Neuronal stem cell (in vitro differentiated cells): ENCODE measurements around the gene IDI2.

Experiments
- DNase-seq: peaks from one replicate; pipeline ENCODE4 v3.0.0-alpha.2; 2013; ENCODE audit warnings: low spot score
- H2AFZ ChIP-seq: one replicate; pipeline ENCODE4 v1.6.1; 2013; ENCODE audit warnings: mild to moderate bottlenecking, low read length, inconsistent platforms
- H2AK5ac ChIP-seq: 2 replicates; pipeline ENCODE4 v1.6.1; 2013; ENCODE audit warnings: low read depth, mild to moderate bottlenecking, inconsistent platforms, low read length, moderate library complexity, mixed read lengths
- H2BK120ac ChIP-seq: 2 replicates; pipeline ENCODE4 v1.6.1; 2013; ENCODE audit warnings: low read depth, mild to moderate bottlenecking, inconsistent platforms, low read length, moderate library complexity, mixed read lengths
- H2BK12ac ChIP-seq: one replicate; pipeline ENCODE4 v1.6.1; 2013; ENCODE audit warnings: low read length, inconsistent platforms
- H2BK15ac ChIP-seq: 2 replicates; pipeline ENCODE4 v1.6.1; 2013; ENCODE audit warnings: mild to moderate bottlenecking, low read length, inconsistent platforms, mixed read lengths
- H2BK5ac ChIP-seq: one replicate; pipeline ENCODE4 v1.6.1; 2013; ENCODE audit warnings: inconsistent platforms, mild to moderate bottlenecking, low read length, moderate library complexity
- H3K14ac ChIP-seq: one replicate; pipeline ENCODE4 v1.6.1; 2013; ENCODE audit warnings: low read length, inconsistent platforms
- H3K18ac ChIP-seq: 2 replicates; pipeline ENCODE4 v1.6.1; 2013; ENCODE audit warnings: low read length, inconsistent platforms
- H3K23ac ChIP-seq: 2 replicates; pipeline ENCODE4 v1.6.1; 2013; ENCODE audit warnings: low read depth, mild to moderate bottlenecking, mixed read lengths, low read length, inconsistent platforms; ENCODE audit not compliant: poor library complexity
- H3K27ac ChIP-seq: replicated peaks from 3 replicates; pipeline ENCODE4 v1.5.1; 2013; ENCODE audit warnings: low read length, inconsistent platforms
- H3K27me3 ChIP-seq, 3 experiments: 2 replicates each; pipeline ENCODE4 v1.6.1; 2013; ENCODE audit warnings: low read length in 3 of 3, mild to moderate bottlenecking in 2 of 3, inconsistent platforms in 1 of 3, low read depth in 1 of 3, mixed read lengths in 1 of 3, moderate library complexity in 1 of 3; ENCODE audit not compliant: control insufficient read depth in 3 of 3, insufficient read depth in 3 of 3
- H3K36me3 ChIP-seq, 2 donors: replicated peaks in 1 of 2; 2 replicates each; pipeline ENCODE4 v1.6.1; 2013; ENCODE audit warnings: low read length in 2 of 2; ENCODE audit not compliant: control insufficient read depth in 2 of 2, insufficient read depth in 2 of 2
- H3K4ac ChIP-seq: 2 replicates; pipeline ENCODE4 v1.6.1; 2013; ENCODE audit warnings: inconsistent platforms, mild to moderate bottlenecking, low read length, moderate library complexity
- H3K4me1 ChIP-seq, 2 donors: 1 replicate in 1 of 2; 2 replicates in 1 of 2; pipeline ENCODE4 v1.6.1; 2013; ENCODE audit warnings: low read length in 2 of 2, low read depth in 1 of 2; ENCODE audit not compliant: control insufficient read depth in 2 of 2, insufficient read depth in 1 of 2
- H3K4me2 ChIP-seq: one replicate; pipeline ENCODE4 v1.6.1; 2013; ENCODE audit warnings: mild to moderate bottlenecking, low read length, inconsistent platforms; ENCODE audit not compliant: insufficient read depth, poor library complexity, severe bottlenecking
- H3K4me3 ChIP-seq, 2 donors: 2 replicates each; pipeline ENCODE4 v1.5.1; 2013; ENCODE audit warnings: low read length in 2 of 2, mild to moderate bottlenecking in 2 of 2, inconsistent platforms in 1 of 2, moderate library complexity in 1 of 2
- H3K79me1 ChIP-seq: one replicate; pipeline ENCODE4 v1.6.1; 2013; ENCODE audit warnings: low read depth, mild to moderate bottlenecking, inconsistent platforms, low read length, moderate library complexity
- H3K9ac ChIP-seq: one replicate; pipeline ENCODE4 v1.6.1; 2013; ENCODE audit warnings: mild to moderate bottlenecking, low read depth, low read length, inconsistent platforms; ENCODE audit not compliant: poor library complexity
- H3K9me3 ChIP-seq, 2 donors: replicated peaks in 1 of 2; 2 replicates each; pipeline versions ENCODE3 to v1.6.1; 2013; ENCODE audit warnings: low read length in 2 of 2, mild to moderate bottlenecking in 2 of 2, inconsistent platforms in 1 of 2, low read depth in 1 of 2, mixed read lengths in 1 of 2, moderate library complexity in 1 of 2; ENCODE audit not compliant: control insufficient read depth in 2 of 2, insufficient read depth in 1 of 2
- H4K8ac ChIP-seq: one replicate; pipeline ENCODE4 v1.6.1; 2013; ENCODE audit warnings: low read depth, mild to moderate bottlenecking, inconsistent platforms, low read length, moderate library complexity
- H4K91ac ChIP-seq: one replicate; pipeline ENCODE4 v1.6.1; 2013; ENCODE audit warnings: low read length, low read depth, mild to moderate bottlenecking, inconsistent platforms; ENCODE audit not compliant: poor library complexity
- WGBS, 2 donors: extraction: QIAGEN DNeasy Blood & Tissue Kit; methylation state at CpG; one replicate each; pipeline ENCODE4 v1.1.7; 2013; ENCODE audit warnings: missing lambda C conversion rate in 2 of 2, mixed read lengths in 1 of 2; ENCODE audit not compliant: insufficient read length in 2 of 2, insufficient replicate concordance in 1 of 2; ENCODE audit errors: extremely low coverage in 2 of 2; 5-methylcytosine and 5-hydroxymethylcytosine counted together

The IDI2 gene

DNA sequence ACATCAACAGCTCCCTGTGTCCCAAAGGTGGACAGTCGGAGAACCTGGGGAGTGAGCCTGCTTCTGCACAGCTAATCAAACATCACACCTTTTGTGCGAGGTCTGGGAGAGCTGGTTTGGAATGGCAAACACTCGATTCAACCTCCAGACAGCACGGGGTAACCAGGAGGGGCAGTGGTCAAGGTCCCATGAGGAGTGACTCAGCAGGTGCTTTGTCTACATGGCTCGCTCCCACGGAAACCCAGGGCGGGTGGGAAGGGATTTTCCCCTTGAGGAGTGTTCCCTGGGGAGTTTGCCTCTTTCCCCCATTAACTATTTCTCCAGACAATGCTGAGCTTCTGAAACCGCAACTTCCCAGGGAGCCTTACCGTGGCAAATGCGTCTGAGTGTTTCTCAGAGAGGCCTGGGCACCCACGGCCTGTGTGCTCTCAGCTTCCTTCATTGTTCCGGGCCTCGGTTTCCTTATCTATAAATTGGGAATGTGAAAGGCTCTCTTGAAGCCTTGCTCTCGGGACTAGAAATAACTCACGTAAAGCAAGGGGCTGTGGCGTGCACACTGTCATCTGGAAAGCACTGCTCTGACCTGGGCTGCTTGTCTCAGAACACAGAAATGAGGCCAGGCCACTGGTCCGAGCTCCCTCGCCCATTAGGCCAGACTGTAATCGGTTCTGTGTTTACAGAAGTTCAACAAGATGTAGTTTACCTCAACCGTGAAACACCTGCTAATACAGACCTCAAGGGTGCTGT lies 51.4 kb downstream of the IDI2 start:
- DNase-seq = no peak

DNA sequence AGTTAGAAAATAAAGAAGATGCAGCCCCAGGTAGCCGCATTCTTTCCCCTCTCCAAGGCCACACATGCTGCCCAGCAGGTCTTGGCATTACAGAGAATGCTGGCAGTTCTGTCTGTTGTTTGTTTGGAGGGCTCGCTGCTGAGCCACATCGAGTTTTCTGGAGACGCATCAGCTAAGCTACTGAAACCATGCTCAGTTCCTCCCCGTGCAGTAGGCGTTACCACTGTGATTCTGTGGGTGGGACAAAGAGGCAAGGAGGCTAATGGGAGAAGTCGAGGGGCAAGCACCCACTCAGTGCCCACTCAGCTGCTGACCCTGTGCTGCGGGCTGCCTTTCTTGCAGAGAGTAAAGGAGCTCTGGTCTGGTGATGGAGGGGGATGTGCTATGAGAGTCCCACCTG lies 52.9 kb downstream of the IDI2 start:
- Histone ChIP-seq H3K27ac (no peak overlapping the region), H3K9me3 (peaks cover 0 to 3% of the 10 kb centered on the region in 2 donors), H3K27me3 (no peaks in the 10 kb centered on the region), H4K91ac (no peak overlapping the region), H3K79me1 (no peaks in the 10 kb centered on the region), H2BK15ac (no peak overlapping the region), H3K36me3 (no peaks in the 10 kb centered on the region), H3K18ac (no peak overlapping the region), H3K4me3 (no peak overlapping the region), H2AFZ (no peak overlapping the region), H2AK5ac (no peak overlapping the region), H2BK120ac (no peak overlapping the region), H3K4ac (no peak overlapping the region), H2BK5ac (no peak overlapping the region), H4K8ac (no peak overlapping the region), H3K14ac (no peak overlapping the region), H3K4me2 (no peak overlapping the region), H3K4me1 (peaks cover 2 to 6% of the 10 kb centered on the region in 2 donors), H2BK12ac (no peak overlapping the region), H3K23ac (no peak overlapping the region), H3K9ac (no peak overlapping the region)
- DNase-seq = no peak
- no CpG with 5 or more reads among the region's 8 CpGs for WGBS, 2 donors

More for the DNA sequence above, 51.4 kb downstream of the IDI2 start:
- Histone ChIP-seq H3K14ac (no peak overlapping the region), H2AFZ (no peak overlapping the region), H3K9ac (no peak overlapping the region), H3K4me2 (no peak overlapping the region), H4K8ac (no peak overlapping the region), H2BK5ac (no peak overlapping the region), H3K27me3 (no peaks in the 10 kb centered on the region), H3K4me3 (no peak overlapping the region), H3K4me1 (peaks cover 2% of the 10 kb centered on the region in 2 donors), H2BK12ac (no peak overlapping the region), H3K79me1 (no peaks in the 10 kb centered on the region), H4K91ac (no peak overlapping the region), H3K18ac (no peak overlapping the region), H2AK5ac (no peak overlapping the region), H3K9me3 (peaks cover 4 to 13% of the 10 kb centered on the region in 2 donors), H3K23ac (no peak overlapping the region), H2BK120ac (no peak overlapping the region), H2BK15ac (no peak overlapping the region), H3K27ac (no peak overlapping the region), H3K4ac (no peak overlapping the region), H3K36me3 (no peaks in the 10 kb centered on the region)
- no CpG with 5 or more reads among the region's 20 CpGs for WGBS, 2 donors

DNA sequence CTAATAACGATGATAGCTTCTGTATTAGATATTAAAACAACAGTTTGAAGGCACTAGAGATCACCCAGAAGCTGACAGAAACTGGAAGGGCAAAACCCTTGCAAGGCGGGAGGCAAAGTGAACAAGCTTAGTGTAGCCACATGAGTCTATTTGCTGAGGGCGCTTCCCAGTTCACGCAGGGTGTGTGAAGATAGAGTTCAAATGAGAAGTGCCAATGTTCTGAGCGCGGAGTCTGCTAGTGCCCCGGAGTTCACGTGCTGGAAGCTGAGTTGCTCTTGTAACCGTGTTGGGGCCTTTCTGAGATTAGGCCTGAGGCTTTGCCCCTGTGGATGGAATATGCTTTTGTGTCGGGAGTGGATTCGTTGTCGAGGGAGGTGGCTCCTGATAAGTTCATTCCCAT lies 54.0 kb downstream of the IDI2 start:
- H3K4ac ChIP-seq = no peak overlapping the region
- H2BK5ac ChIP-seq = no peak overlapping the region
- no peak overlapping the region for H3K9ac ChIP-seq
- H3K14ac ChIP-seq = no peak overlapping the region
- H2BK15ac ChIP-seq = no peak overlapping the region
- H4K91ac ChIP-seq = no peak overlapping the region
- no peak overlapping the region for H4K8ac ChIP-seq
- no peak overlapping the region for H3K23ac ChIP-seq
- H2BK12ac ChIP-seq = no peak overlapping the region
- peaks cover 0 to 11% of the 10 kb centered on the region in 2 donors for H3K9me3 ChIP-seq
- H2AK5ac ChIP-seq = no peak overlapping the region
- H2AFZ ChIP-seq = no peak overlapping the region
- peaks cover 2 to 6% of the 10 kb centered on the region in 2 donors for H3K4me1 ChIP-seq
- H3K4me2 ChIP-seq = no peak overlapping the region
- H3K36me3 ChIP-seq = no peaks in the 10 kb centered on the region
- no CpG with 5 or more reads among the region's 12 CpGs for WGBS, 2 donors
- H3K79me1 ChIP-seq = no peaks in the 10 kb centered on the region
- H3K4me3 ChIP-seq = no peak overlapping the region
- H3K18ac ChIP-seq = no peak overlapping the region
- no peak overlapping the region for H2BK120ac ChIP-seq
- DNase-seq = no peak
- H3K27ac ChIP-seq = no peak overlapping the region
- no peaks in the 10 kb centered on the region for H3K27me3 ChIP-seq

DNA sequence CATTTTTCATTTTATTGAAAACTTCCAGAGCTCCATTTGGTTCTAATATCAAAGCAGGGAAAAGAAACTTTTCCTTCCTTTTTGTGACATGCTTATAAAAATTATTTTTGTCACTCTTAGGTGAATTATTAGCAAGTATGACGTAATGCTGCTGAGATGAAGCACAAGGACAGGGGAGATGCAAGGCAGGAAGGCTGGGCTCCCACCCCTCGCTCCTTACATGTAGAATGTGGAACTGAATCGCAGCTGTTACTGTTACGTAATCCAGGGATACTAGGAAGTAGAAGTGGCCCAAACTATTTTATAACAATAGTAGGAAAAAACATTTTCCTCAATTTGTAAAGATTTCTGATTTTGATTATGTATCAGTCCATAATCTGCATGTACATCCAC lies 54.5 kb downstream of the IDI2 start:
- H3K23ac ChIP-seq = no peak overlapping the region
- no peak overlapping the region for H2BK12ac ChIP-seq
- no peak overlapping the region for H2AK5ac ChIP-seq
- H3K14ac ChIP-seq = no peak overlapping the region
- H3K9ac ChIP-seq = no peak overlapping the region
- no peak overlapping the region for H2BK5ac ChIP-seq
- no peak overlapping the region for H4K91ac ChIP-seq
- H4K8ac ChIP-seq = no peak overlapping the region
- peaks cover 0 to 8% of the 10 kb centered on the region in 2 donors for H3K9me3 ChIP-seq
- peaks cover 2 to 6% of the 10 kb centered on the region in 2 donors for H3K4me1 ChIP-seq
- H2AFZ ChIP-seq = no peak overlapping the region
- H3K27ac ChIP-seq = no peak overlapping the region
- no peak overlapping the region for H3K4ac ChIP-seq
- H3K18ac ChIP-seq = no peak overlapping the region
- no peak overlapping the region for H3K4me2 ChIP-seq
- no peaks in the 10 kb centered on the region for H3K79me1 ChIP-seq
- no peaks in the 10 kb centered on the region for H3K27me3 ChIP-seq
- no peak for DNase-seq
- no peak overlapping the region for H3K4me3 ChIP-seq
- WGBS, 2 donors = no CpG with 5 or more reads among the region's 4 CpGs
- no peak overlapping the region for H2BK15ac ChIP-seq
- H2BK120ac ChIP-seq = no peak overlapping the region
- H3K36me3 ChIP-seq = no peaks in the 10 kb centered on the region
